HepG2 (cell line): Measurements from ENCODE around the gene SORL1-AS1.

ENCODE experiments used
- ATAC-seq: fragments of 200-7000 bp; cut with Tn5 transposase; 3 replicates; pipeline ENCODE4 v1.9.1; 2020; ENCODE audit warnings: mild to moderate bottlenecking, moderate library complexity
- BruUV-seq: library from RNA; stranded (reverse); fragments of 400-500 nt; replicated peaks from 2 replicates; lab custom pipeline; 2021; lab: Mats Ljungman, UMichigan
- CTCF ChIA-PET: fragments of 300-600 bp; formaldehyde crosslinking; extraction: SDS; loops from one replicate; lab custom pipeline; 2021; ENCODE audit warnings: low total read pairs, inconsistent platforms, low intra/inter-chr PET ratio; lab: Yijun Ruan, JAX
- POLR2A ChIA-PET: fragments of 350-600 bp; sonication (Branson Sonifier 250); formaldehyde crosslinking; loops from one replicate; lab custom pipeline; 2020; ENCODE audit warnings: antibody characterized with exemption, inconsistent platforms; lab: Yijun Ruan, JAX
- DNase-seq: peaks from one replicate; pipeline ENCODE4 v3.0.0-alpha.2; 2015; ENCODE audit warnings: low spot score
- FAIRE-seq: peaks from 3 replicates; lab custom pipeline; 2011; peaks lifted over from hg19 to GRCh38; lab: Jason Lieb, UNC
- H2AFZ ChIP-seq: one replicate; pipeline ENCODE4 v1.6.1; 2011; ENCODE audit warnings: low read length, inconsistent platforms
- H3K27ac ChIP-seq: fragments of 300-600 bp; 3 replicates; pipeline ENCODE4 v1.8.0; 2011; ENCODE audit warnings: mixed run types, mild to moderate bottlenecking, mixed read lengths, low read length, inconsistent platforms; ENCODE audit not compliant: insufficient read depth; ENCODE audit errors: extremely low read length
- H3K27me3 ChIP-seq, 2 experiments: fragments of 200-600 bp in 1 of 2; 2 replicates in 1 of 2; 3 replicates in 1 of 2; pipeline versions ENCODE4 v1.6.0 to v1.8.0; 2011; ENCODE audit warnings: low read length in 2 of 2, mild to moderate bottlenecking in 2 of 2, moderate library complexity in 2 of 2, inconsistent platforms in 1 of 2; ENCODE audit not compliant: insufficient read depth in 2 of 2, control insufficient read depth in 1 of 2
- H3K36me3 ChIP-seq, 2 experiments: fragments of 200-600 bp in 1 of 2; replicated peaks in 1 of 2; 2 replicates in 1 of 2; 3 replicates in 1 of 2; pipeline versions ENCODE4 v1.5.1 to v1.8.0; 2011; ENCODE audit warnings: low read length in 2 of 2, inconsistent platforms in 1 of 2; ENCODE audit not compliant: insufficient read depth in 2 of 2, control insufficient read depth in 1 of 2
- H3K4me1 ChIP-seq: 2 replicates; pipeline ENCODE4 v1.5.1; 2012; ENCODE audit warnings: low read length, inconsistent platforms; ENCODE audit not compliant: insufficient read depth
- H3K4me2 ChIP-seq: 2 replicates; pipeline ENCODE4 v1.6.0; 2011; ENCODE audit warnings: low read depth, low read length, inconsistent platforms
- H3K4me3 ChIP-seq, 3 experiments: fragments of 200-600 bp in 1 of 3; sonication (generic), shearing (Covaris generic) in 1 of 3; replicated peaks in 1 of 3; 2 replicates each; pipeline ENCODE4 v1.5.1; 2011 to 2016; ENCODE audit warnings: low read length in 3 of 3, inconsistent platforms in 2 of 3, low read depth in 2 of 3, mild to moderate bottlenecking in 2 of 3, control low read depth in 1 of 3, mixed read lengths in 1 of 3; ENCODE audit not compliant: insufficient read depth in 1 of 3
- H3K79me2 ChIP-seq: one replicate; pipeline ENCODE4 v1.6.1; 2011; ENCODE audit warnings: low read length, inconsistent platforms; ENCODE audit not compliant: insufficient read depth
- H3K9ac ChIP-seq: 2 replicates; pipeline ENCODE4 v1.6.0; 2011; ENCODE audit warnings: mild to moderate bottlenecking, low read depth, low read length, inconsistent platforms; ENCODE audit not compliant: insufficient read depth
- H3K9me3 ChIP-seq: 2 replicates; pipeline ENCODE4 v1.5.1; 2012; ENCODE audit warnings: mild to moderate bottlenecking, low read length
- H4K20me1 ChIP-seq: 2 replicates; pipeline ENCODE4 v1.6.0; 2011; ENCODE audit warnings: inconsistent platforms, mild to moderate bottlenecking, low read length, moderate library complexity; ENCODE audit not compliant: insufficient read depth
- NRL ChIP-seq: sonication (generic); formaldehyde crosslinking; IDR thresholded peaks from 2 replicates; pipeline ENCODE4 v1.5.0; 2020; ENCODE audit warnings: missing genetic modification reagents, mild to moderate bottlenecking, moderate library complexity, borderline replicate concordance
- SRSF4 ChIP-seq: fragments of 200-400 bp; formaldehyde crosslinking; IDR thresholded peaks from one replicate; pipeline ENCODE4 v1.6.1; 2018; ENCODE audit warnings: mild to moderate bottlenecking, low read depth, low read length, moderate library complexity; ENCODE audit not compliant: poor library complexity, severe bottlenecking
- ZBTB34 ChIP-seq: sonication (generic); formaldehyde crosslinking; IDR thresholded peaks from 2 replicates; pipeline ENCODE4 v1.8.0; 2022; ENCODE audit warnings: mild to moderate bottlenecking, missing genetic modification reagents
- WGBS: methylation state at CpG from one replicate; pipeline ENCODE4 v1.1.6; 2017; ENCODE audit warnings: low lambda C conversion rate; 5-methylcytosine and 5-hydroxymethylcytosine counted together
- in situ Hi-C: cut with HindIII; loops from 2 replicates; pipeline ENCODE4 v1.10.0; 2017; ENCODE audit warnings: low pct_unique_long_range_greater_than_20kb; ENCODE audit not compliant: extremely low pct_ligation_motif_present
- intact Hi-C: fragments of 100-400 bp; cut with micrococcal nuclease; formaldehyde crosslinking; loops from one replicate; pipeline ENCODE4 v1.10.0; 2022; ENCODE audit not compliant: unreplicated experiment
- TF ChIP-seq, protein P1 (sequence below): sonication (generic); formaldehyde crosslinking; IDR thresholded peaks from 2 replicates; pipeline ENCODE4 v1.4.0; 2020; ENCODE audit warnings: mild to moderate bottlenecking, missing genetic modification reagents

The SORL1-AS1 gene

DNA sequence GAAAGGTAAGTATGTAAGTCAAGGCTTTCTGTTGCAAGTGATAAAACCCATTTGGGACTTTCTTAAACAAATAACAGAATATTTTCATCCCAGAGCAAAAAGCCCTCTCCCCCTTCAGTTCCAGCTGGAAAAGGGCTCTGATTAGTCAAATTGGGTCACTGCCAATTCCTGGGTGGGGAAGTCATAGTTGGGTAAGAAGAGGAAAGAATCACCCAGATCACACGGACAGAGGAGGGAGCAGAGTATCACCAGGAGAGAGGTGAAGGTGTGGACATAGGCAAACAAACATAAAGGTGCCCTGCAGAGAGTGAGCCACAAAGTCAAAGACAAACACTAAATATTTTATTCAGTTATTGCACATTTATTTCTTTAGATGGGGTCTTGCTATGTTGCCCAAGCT, 36.9 kb downstream of the SORL1-AS1 start (continued):
- no peak for TF ChIP-seq ZBTB34 (CRISPR knock-in tag)
- TF ChIP-seq SRSF4 = no peak
- TF ChIP-seq NRL (CRISPR knock-in tag) = no peak
- TF ChIP-seq, all 625 proteins: peak for 0

GRCh38 chr11:121414141-121414913, 38.4 kb downstream of the SORL1-AS1 start:
- TF ChIP-seq, protein P1, sequence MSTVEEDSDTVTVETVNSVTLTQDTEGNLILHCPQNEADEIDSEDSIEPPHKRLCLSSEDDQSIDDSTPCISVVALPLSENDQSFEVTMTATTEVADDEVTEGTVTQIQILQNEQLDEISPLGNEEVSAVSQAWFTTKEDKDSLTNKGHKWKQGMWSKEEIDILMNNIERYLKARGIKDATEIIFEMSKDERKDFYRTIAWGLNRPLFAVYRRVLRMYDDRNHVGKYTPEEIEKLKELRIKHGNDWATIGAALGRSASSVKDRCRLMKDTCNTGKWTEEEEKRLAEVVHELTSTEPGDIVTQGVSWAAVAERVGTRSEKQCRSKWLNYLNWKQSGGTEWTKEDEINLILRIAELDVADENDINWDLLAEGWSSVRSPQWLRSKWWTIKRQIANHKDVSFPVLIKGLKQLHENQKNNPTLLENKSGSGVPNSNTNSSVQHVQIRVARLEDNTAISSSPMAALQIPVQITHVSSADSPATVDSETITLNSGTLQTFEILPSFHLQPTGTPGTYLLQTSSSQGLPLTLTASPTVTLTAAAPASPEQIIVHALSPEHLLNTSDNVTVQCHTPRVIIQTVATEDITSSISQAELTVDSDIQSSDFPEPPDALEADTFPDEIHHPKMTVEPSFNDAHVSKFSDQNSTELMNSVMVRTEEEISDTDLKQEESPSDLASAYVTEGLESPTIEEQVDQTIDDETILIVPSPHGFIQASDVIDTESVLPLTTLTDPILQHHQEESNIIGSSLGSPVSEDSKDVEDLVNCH (CRISPR knock-in tag) = no peak
- BruUV-seq = no TSS peak
- no peak overlapping the region for H3K4me3 ChIP-seq
- no peak overlapping the region for H3K27ac ChIP-seq
- no peak overlapping the region for H2AFZ ChIP-seq
- in situ Hi-C loops = no loop called here
- no peaks in the 10 kb centered on the region for H3K36me3 ChIP-seq
- no peak overlapping the region for H3K4me2 ChIP-seq
- peaks cover 7% of the 10 kb centered on the region; the same call in 1 of the 2 replicates for H3K4me1 ChIP-seq
- intact Hi-C loops = no loop called here
- ChIA-PET POLR2A (no interaction called here), CTCF (no interaction called here)
- no peaks in the 10 kb centered on the region for H3K79me2 ChIP-seq
- 95% methylated on average over 2 of the region's 2 CpGs for WGBS
- FAIRE-seq = no peak
- no peak for DNase-seq
- no peaks in the 10 kb centered on the region for H3K9me3 ChIP-seq
- H3K9ac ChIP-seq = no peak overlapping the region
- H3K27me3 ChIP-seq = no peaks in the 10 kb centered on the region
- no peaks in the 10 kb centered on the region for H4K20me1 ChIP-seq
- no peak for ATAC-seq
